Frontal cortex (tissue), 1 donor: ENCODE data around the gene POMC. TPM values are rescaled to one million over a fixed set of nuclear protein-coding genes. Genes with fewer than 3 reads are reported as not detected.

Experiments
- total RNA-seq: library from RNA; depleted of rRNA; stranded (reverse); fragments of >200 nt; gene quantifications from one replicate; pipeline ENCODE4 v1.2.3, GENCODE V29; 2014

Gene POMC
- total RNA-seq, 1 donor from 2014 or later, result 1.2 TPM

Other genes with a start within 250 kb of the POMC start
- 23.2 TPM for gene ADCY3, start 248.3 kb downstream of the POMC start, total RNA-seq
- gene DNAJC27, start 196.6 kb downstream of the POMC start, total RNA-seq, result 13.0 TPM
- 42.0 TPM for gene EFR3B, start 126.5 kb downstream of the POMC start, total RNA-seq
- 71.3 TPM for gene DNMT3A, start 173.3 kb upstream of the POMC start, total RNA-seq